Measurements from ENCODE around the gene LRRIQ3.

GRCh38 chr1:74223453-74223852, 25.5 kb upstream of the LRRIQ3 start:
- no peak for TF ChIP-seq U2AF2 (optimal IDR thresholded peaks at IDR 0.05; ENCODE audit: low read depth, low read length)
- TF ChIP-seq CBX2 (IDR thresholded peaks at IDR 0.05; ENCODE audit: insufficient read depth, low read length, poor library complexity, severe bottlenecking): no peak
- no peak for TF ChIP-seq TAF1 (IDR thresholded peaks at IDR 0.05; ENCODE audit: control insufficient read depth, extremely low read depth, insufficient read depth, low read length, severe bottlenecking)
- TF ChIP-seq ZNF395 (CRISPR knock-in tag; IDR thresholded peaks at IDR 0.05): no peak
- no peak for TF ChIP-seq KAT8 (IDR thresholded peaks at IDR 0.05; ENCODE audit: low read depth)
- TF ChIP-seq ZFP1 (CRISPR knock-in tag; IDR thresholded peaks at IDR 0.05): no peak
- TF ChIP-seq ATF3 (IDR thresholded peaks at IDR 0.05): no peak
- no peak for TF ChIP-seq ATF3 (CRISPR knock-in tag; conservative IDR thresholded peaks at IDR 0.05)
- no peak for TF ChIP-seq MYNN (IDR thresholded peaks at IDR 0.05)
- no peak for TF ChIP-seq MYNN (CRISPR knock-in tag; IDR thresholded peaks at IDR 0.05)
